CD14-positive monocyte (primary cell): ENCODE results near the gene DPP10. TPM values are rescaled to one million over a fixed set of nuclear protein-coding genes. Genes with fewer than 3 reads are reported as not detected.

Experiments
- DNase-seq, 3 donors: peaks; one replicate each; pipeline ENCODE4 v3.0.0-alpha.2; 2011 to 2022
- H2AFZ ChIP-seq: 2 replicates; pipeline ENCODE4 v1.6.0; 2012; ENCODE audit warnings: mild to moderate bottlenecking, low read depth, low read length, inconsistent platforms; ENCODE audit not compliant: insufficient read depth, poor library complexity, severe bottlenecking
- H3K27ac ChIP-seq, 2 donors: 1 replicate in 1 of 2; 2 replicates in 1 of 2; pipeline ENCODE4 v1.5.1; 2012 to 2013; ENCODE audit warnings: low read length in 2 of 2, control low read depth in 1 of 2, inconsistent platforms in 1 of 2, low read depth in 1 of 2, mild to moderate bottlenecking in 1 of 2
- H3K27me3 ChIP-seq, 2 donors: one replicate each; pipeline versions ENCODE4 v1.6.0 to v1.6.1; 2011 to 2013; ENCODE audit warnings: low read length in 2 of 2; ENCODE audit not compliant: control insufficient read depth in 2 of 2, insufficient read depth in 2 of 2
- H3K36me3 ChIP-seq, 2 donors: replicated peaks in 1 of 2; 1 replicate in 1 of 2; 2 replicates in 1 of 2; pipeline versions ENCODE4 v1.5.1 to v1.6.1; 2012 to 2013; ENCODE audit warnings: low read length in 2 of 2, control low read depth in 1 of 2, inconsistent platforms in 1 of 2, mild to moderate bottlenecking in 1 of 2; ENCODE audit not compliant: insufficient read depth in 2 of 2, control insufficient read depth in 1 of 2
- H3K4me1 ChIP-seq, 2 donors: 1 replicate in 1 of 2; 2 replicates in 1 of 2; pipeline versions ENCODE4 v1.5.1 to v1.6.1; 2012 to 2013; ENCODE audit warnings: low read length in 2 of 2, control low read depth in 1 of 2, inconsistent platforms in 1 of 2, mild to moderate bottlenecking in 1 of 2, moderate library complexity in 1 of 2; ENCODE audit not compliant: insufficient read depth in 2 of 2, control insufficient read depth in 1 of 2
- H3K4me2 ChIP-seq: replicated peaks from 2 replicates; pipeline ENCODE3; 2012; ENCODE audit warnings: low read length, moderate library complexity, mild to moderate bottlenecking; ENCODE audit not compliant: poor library complexity, severe bottlenecking; ENCODE audit errors: extremely low read depth
- H3K4me3 ChIP-seq, 3 experiments: fragments of 200-600 bp in 1 of 3; sonication (generic) in 1 of 3; replicated peaks in 1 of 3; 1 replicate in 2 of 3; 2 replicates in 1 of 3; pipeline ENCODE4 v1.5.1; 2011 to 2013; ENCODE audit warnings: low read length in 3 of 3, mild to moderate bottlenecking in 3 of 3, control low read depth in 2 of 3, low read depth in 2 of 3, inconsistent platforms in 1 of 3, moderate library complexity in 1 of 3
- H3K79me2 ChIP-seq: 2 replicates; pipeline ENCODE4 v1.6.0; 2012; ENCODE audit warnings: mild to moderate bottlenecking, control low read depth, inconsistent platforms, low read length, moderate library complexity; ENCODE audit not compliant: insufficient read depth
- H3K9ac ChIP-seq: 2 replicates; pipeline ENCODE4 v1.6.0; 2017; ENCODE audit warnings: low read length, mild to moderate bottlenecking; ENCODE audit not compliant: insufficient read depth, poor library complexity, severe bottlenecking
- H3K9me3 ChIP-seq, 2 donors: replicated peaks in 1 of 2; 1 replicate in 1 of 2; 2 replicates in 1 of 2; pipeline versions ENCODE4 v1.5.1 to v1.6.1; 2012 to 2013; ENCODE audit warnings: low read length in 2 of 2, control low read depth in 1 of 2; ENCODE audit not compliant: control insufficient read depth in 1 of 2, insufficient read depth in 1 of 2
- H4K20me1 ChIP-seq: 2 replicates; pipeline ENCODE4 v1.6.0; 2012; ENCODE audit warnings: mild to moderate bottlenecking, low read length, control low read depth, moderate library complexity; ENCODE audit not compliant: insufficient read depth
- H3K27ac Mint-ChIP-seq, 7 donors: one replicate each; pipeline ENCODE4 v1.8.0; 2020; ENCODE audit warnings: mild to moderate bottlenecking in 7 of 7, mixed read lengths in 7 of 7, moderate library complexity in 6 of 7, inconsistent platforms in 2 of 7
- H3K27me3 Mint-ChIP-seq, 3 donors: one replicate each; pipeline ENCODE4 v1.8.0; 2021 to 2022; ENCODE audit warnings: low read depth in 3 of 3, mild to moderate bottlenecking in 3 of 3, mixed read lengths in 3 of 3, moderate library complexity in 3 of 3, inconsistent platforms in 1 of 3
- H3K36me3 Mint-ChIP-seq, 2 donors: one replicate each; pipeline ENCODE4 v1.8.0; 2020; ENCODE audit warnings: mixed read lengths in 2 of 2, inconsistent platforms in 1 of 2, mild to moderate bottlenecking in 1 of 2
- H3K4me1 Mint-ChIP-seq: one replicate; pipeline ENCODE4 v1.8.0; 2020; ENCODE audit warnings: mild to moderate bottlenecking, mixed read lengths
- H3K4me3 Mint-ChIP-seq, 2 donors: one replicate each; pipeline ENCODE4 v1.8.0; 2020; ENCODE audit warnings: mild to moderate bottlenecking in 2 of 2, mixed read lengths in 2 of 2, moderate library complexity in 1 of 2
- H3K9me3 Mint-ChIP-seq, 7 donors: one replicate each; pipeline ENCODE4 v1.8.0; 2020 to 2022; ENCODE audit warnings: mixed read lengths in 7 of 7, mild to moderate bottlenecking in 6 of 7, moderate library complexity in 6 of 7, inconsistent platforms in 2 of 7
- WGBS: methylation state at CpG from one replicate; pipeline ENCODE4 v1.1.5; 2013; ENCODE audit warnings: missing lambda C conversion rate; ENCODE audit not compliant: insufficient coverage; 5-methylcytosine and 5-hydroxymethylcytosine counted together
- intact Hi-C, 2 donors: fragments of 100-400 bp; cut with micrococcal nuclease; formaldehyde crosslinking; loops; one replicate each; pipeline versions ENCODE4 v1.15.0 to v1.15.1; 2023
- polyA plus RNA-seq, 3 donors: library from polyadenylated mRNA; depleted of rRNA in 1 of 3; unstranded in 2 of 3; stranded (reverse) in 1 of 3; fragments of 300-500 nt in 2 of 3; fragments of >200 nt in 1 of 3; fragmentation: Illumina TruSeq in 2 of 3; gene quantifications; 1 replicate in 2 of 3; 2 replicates in 1 of 3; pipeline ENCODE4 v1.2.3, GENCODE V29; 2012 to 2021
- TF ChIP-seq, protein P1 (sequence below): fragments of 200-600 bp; IDR thresholded peaks from one replicate; pipeline ENCODE4 v1.8.0; 2022; ENCODE audit warnings: antibody characterized with exemption, mild to moderate bottlenecking

The DPP10 gene
- polyA plus RNA-seq, 3 donors, result not detected

DNA sequence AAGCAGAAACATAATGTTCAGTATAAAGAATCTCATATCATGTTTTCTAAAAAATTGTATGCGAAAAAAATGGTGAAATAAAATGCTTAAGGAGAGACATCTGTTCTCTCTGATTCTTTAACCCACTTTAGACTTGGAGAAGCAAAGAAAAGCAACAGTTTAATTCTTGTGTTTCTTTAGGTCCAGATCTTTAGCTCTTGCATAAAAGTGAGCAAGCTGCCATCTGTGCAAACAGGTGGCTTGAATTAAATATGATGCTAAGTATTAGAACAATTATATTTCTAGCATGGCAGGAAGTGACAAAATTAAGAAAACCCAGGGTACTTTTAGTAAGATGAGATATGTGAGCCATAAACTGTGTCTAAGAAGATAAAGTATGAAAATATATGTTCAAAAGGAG is 1038.3 kb downstream of the DPP10 start:
- Histone ChIP-seq H3K4me1 (no peaks in the 10 kb centered on the region), H3K4me3 (no peak overlapping the region), H2AFZ (no peak overlapping the region), H3K9me3 (peaks cover 10 to 14% of the 10 kb centered on the region in 2 donors), H4K20me1 (no peaks in the 10 kb centered on the region), H3K36me3 (no peaks in the 10 kb centered on the region), H3K9ac (no peak overlapping the region), H3K4me2 (no peak overlapping the region), H3K27ac (no peak overlapping the region), H3K27me3 (no peaks in the 10 kb centered on the region), H3K79me2 (no peaks in the 10 kb centered on the region)
- Mint-ChIP-seq H3K9me3 (peaks cover 0 to 9% (median 2%) of the 10 kb centered on the region in 7 donors), H3K27me3 (no peaks in the 10 kb centered on the region), H3K27ac (no peak overlapping the region), H3K36me3 (no peaks in the 10 kb centered on the region), H3K4me1 (no peaks in the 10 kb centered on the region), H3K4me3 (no peak overlapping the region)
- intact Hi-C loops, result no loop called here
- DNase-seq, result no peak
- TF ChIP-seq, protein P1, sequence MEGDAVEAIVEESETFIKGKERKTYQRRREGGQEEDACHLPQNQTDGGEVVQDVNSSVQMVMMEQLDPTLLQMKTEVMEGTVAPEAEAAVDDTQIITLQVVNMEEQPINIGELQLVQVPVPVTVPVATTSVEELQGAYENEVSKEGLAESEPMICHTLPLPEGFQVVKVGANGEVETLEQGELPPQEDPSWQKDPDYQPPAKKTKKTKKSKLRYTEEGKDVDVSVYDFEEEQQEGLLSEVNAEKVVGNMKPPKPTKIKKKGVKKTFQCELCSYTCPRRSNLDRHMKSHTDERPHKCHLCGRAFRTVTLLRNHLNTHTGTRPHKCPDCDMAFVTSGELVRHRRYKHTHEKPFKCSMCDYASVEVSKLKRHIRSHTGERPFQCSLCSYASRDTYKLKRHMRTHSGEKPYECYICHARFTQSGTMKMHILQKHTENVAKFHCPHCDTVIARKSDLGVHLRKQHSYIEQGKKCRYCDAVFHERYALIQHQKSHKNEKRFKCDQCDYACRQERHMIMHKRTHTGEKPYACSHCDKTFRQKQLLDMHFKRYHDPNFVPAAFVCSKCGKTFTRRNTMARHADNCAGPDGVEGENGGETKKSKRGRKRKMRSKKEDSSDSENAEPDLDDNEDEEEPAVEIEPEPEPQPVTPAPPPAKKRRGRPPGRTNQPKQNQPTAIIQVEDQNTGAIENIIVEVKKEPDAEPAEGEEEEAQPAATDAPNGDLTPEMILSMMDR, result no peak
- WGBS, result no CpG with 5 or more reads among the region's 1 CpG

DNA sequence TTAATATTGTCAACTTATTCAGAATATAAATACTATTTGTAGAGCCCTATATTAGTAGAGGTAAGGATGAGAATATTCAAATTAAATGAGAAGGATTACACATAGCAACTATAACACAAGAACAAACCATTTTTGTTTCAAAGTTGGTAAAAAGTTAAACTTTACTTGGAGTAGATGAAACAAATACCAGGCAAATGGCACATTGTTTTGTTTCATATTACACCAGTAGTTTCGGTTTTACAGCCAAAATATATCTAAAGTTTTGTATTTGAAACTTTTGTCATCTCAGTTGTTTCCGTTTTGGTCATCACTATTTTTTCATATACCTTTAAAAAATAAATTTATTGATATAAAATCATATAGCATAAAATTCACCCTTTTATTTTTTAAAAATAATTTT is 1039.4 kb downstream of the DPP10 start:
- H3K27ac Mint-ChIP-seq, result no peak overlapping the region
- H4K20me1 ChIP-seq, result no peaks in the 10 kb centered on the region
- H3K36me3 ChIP-seq, result no peaks in the 10 kb centered on the region
- H3K27ac ChIP-seq, result no peak overlapping the region
- intact Hi-C loops, result no loop called here
- no peaks in the 10 kb centered on the region for H3K27me3 ChIP-seq
- H3K4me2 ChIP-seq, result no peak overlapping the region
- H3K27me3 Mint-ChIP-seq, result no peaks in the 10 kb centered on the region
- TF ChIP-seq, protein P1, result no peak
- peaks cover 0 to 5% (median 1%) of the 10 kb centered on the region in 7 donors for H3K9me3 Mint-ChIP-seq
- H3K9me3 ChIP-seq, result peaks cover 6 to 7% of the 10 kb centered on the region in 2 donors
- H3K79me2 ChIP-seq, result no peaks in the 10 kb centered on the region
- no peaks in the 10 kb centered on the region for H3K36me3 Mint-ChIP-seq
- H3K4me3 Mint-ChIP-seq, result no peak overlapping the region
- WGBS, result no CpG with 5 or more reads among the region's 2 CpGs
- H2AFZ ChIP-seq, result no peak overlapping the region
- H3K4me1 ChIP-seq, result no peaks in the 10 kb centered on the region
- H3K4me1 Mint-ChIP-seq, result no peaks in the 10 kb centered on the region
- no peak overlapping the region for H3K9ac ChIP-seq
- no peak overlapping the region for H3K4me3 ChIP-seq
- no peak for DNase-seq
